Measurements from ENCODE around the gene GDF15. TPM values are rescaled to one million over a fixed set of nuclear protein-coding genes. Genes with fewer than 3 reads are reported as not detected.

GDF15 gene
- total and polyA plus RNA-seq, 11 donors = 0.33 to 5.7 (median 0.93) TPM

DNA sequence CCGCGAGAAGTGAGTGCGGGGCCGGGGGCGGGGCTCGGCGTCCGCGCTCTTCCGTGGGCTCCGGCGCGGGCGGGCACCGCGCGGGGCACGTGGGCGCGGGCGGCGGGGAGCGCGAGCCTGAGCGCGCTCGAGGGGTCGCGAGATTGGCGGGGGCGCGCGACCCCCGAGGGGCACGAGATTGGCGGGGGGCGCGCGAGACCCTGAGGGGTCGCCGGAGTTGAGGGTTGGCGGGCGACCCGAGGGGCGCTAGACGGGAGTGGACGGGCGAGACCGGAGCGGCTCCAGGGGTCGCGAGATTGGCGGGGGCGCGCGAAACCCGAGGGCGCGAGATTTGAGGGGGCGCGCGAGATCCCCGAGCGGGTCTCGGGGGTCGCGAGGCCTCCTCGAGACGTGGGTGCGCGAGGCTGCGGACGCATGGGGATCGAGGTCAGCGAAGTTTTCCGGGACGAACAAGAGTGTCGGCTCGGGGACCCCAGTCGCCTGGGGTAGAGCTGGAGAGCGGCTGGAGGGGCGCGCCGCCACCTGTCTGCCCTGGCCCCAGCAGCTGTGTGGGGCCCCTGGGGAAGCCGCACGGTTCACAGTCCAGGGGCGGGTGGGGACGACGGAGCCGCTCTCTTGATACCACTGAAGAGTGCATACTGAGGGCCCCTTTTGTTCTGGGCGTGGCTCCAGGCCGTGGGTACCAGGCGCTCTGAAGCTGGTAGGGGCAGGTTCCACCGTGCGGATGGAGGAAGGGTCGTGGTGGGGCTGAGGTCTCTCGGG, 33.9 kb downstream of the GDF15 start:
- Histone ChIP-seq H3K36me3 (no peaks in the 10 kb centered on the region), H3K4me3 (peak overlapping the region; percentile 52 to 99 (median 80)), H3K27me3 (peaks cover 0 to 22% (median 0%) of the 10 kb centered on the region in 9 donors), H3K9me3 (no peaks in the 10 kb centered on the region), H3K4me1 (peaks cover 8 to 90% (median 64%) of the 10 kb centered on the region in 12 donors), H3K27ac (peak overlapping the region; percentile 86 to 100 (median 95))
- no peak for ATAC-seq
- intact Hi-C loops (cut with DNase I) = loop anchor here in 3 of 10 donors (5.0 to 10.0 kb wide), 5 partner anchors 135 to 405 kb away; partner anchors contain the start of genes JUND (in 1 of the 3) and RAB3A (in 1 of the 3)
- 2 to 5% (median 4%) methylated on average over 51 to 97 of the region's 97 CpGs for WGBS, 4 donors
- TF ChIP-seq, protein P1, sequence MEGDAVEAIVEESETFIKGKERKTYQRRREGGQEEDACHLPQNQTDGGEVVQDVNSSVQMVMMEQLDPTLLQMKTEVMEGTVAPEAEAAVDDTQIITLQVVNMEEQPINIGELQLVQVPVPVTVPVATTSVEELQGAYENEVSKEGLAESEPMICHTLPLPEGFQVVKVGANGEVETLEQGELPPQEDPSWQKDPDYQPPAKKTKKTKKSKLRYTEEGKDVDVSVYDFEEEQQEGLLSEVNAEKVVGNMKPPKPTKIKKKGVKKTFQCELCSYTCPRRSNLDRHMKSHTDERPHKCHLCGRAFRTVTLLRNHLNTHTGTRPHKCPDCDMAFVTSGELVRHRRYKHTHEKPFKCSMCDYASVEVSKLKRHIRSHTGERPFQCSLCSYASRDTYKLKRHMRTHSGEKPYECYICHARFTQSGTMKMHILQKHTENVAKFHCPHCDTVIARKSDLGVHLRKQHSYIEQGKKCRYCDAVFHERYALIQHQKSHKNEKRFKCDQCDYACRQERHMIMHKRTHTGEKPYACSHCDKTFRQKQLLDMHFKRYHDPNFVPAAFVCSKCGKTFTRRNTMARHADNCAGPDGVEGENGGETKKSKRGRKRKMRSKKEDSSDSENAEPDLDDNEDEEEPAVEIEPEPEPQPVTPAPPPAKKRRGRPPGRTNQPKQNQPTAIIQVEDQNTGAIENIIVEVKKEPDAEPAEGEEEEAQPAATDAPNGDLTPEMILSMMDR (IDR thresholded peaks at IDR 0.05) = no peak
- no peak for TF ChIP-seq POLR2A (IDR thresholded peaks at IDR 0.05)
- peak in 4 of 5 donors; percentile 39 to 66 (median 47) for DNase-seq

DNA sequence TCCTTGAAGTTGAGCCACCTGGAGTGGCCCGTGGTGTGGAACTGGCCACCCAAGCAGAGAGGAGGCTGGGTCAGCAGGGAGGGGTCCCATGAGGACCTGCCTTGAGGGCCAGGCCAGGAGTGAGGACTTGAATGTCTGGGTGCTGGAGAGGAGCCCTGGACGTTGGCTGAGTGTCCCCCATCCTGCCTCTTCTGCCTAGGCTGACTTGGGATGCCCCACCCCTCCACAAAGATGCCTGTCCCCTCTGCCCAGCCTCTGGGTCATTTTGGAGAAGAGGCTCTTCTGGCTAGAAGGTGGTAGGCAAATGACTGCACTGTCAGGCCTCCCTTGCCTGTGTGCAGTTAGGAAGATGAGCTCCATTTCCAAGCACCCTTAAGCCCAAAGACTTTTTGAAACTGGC, 35.0 kb downstream of the GDF15 start:
- H3K27me3 ChIP-seq = peaks cover 0 to 22% (median 0%) of the 10 kb centered on the region in 9 donors
- WGBS, 4 donors = 35 to 66% (median 54%) methylated on average over 2 of the region's 2 CpGs
- TF ChIP-seq, protein P1 (IDR thresholded peaks at IDR 0.05) = no peak
- no peak for TF ChIP-seq POLR2A (IDR thresholded peaks at IDR 0.05)
- peak overlapping the region in 9 of 12 donors; percentile 69 to 92 (median 81) for H3K4me3 ChIP-seq
- H3K27ac ChIP-seq = peak overlapping the region in 8 of 12 donors; percentile 94 to 100 (median 98)
- H3K4me1 ChIP-seq = peaks cover 10 to 92% (median 66%) of the 10 kb centered on the region in 12 donors
- H3K36me3 ChIP-seq = no peaks in the 10 kb centered on the region
- H3K9me3 ChIP-seq = no peaks in the 10 kb centered on the region
- intact Hi-C loops (cut with DNase I) = no loop called here
- ATAC-seq (no peak), DNase-seq (peak in 1 of 5 donors; percentile 24)

DNA sequence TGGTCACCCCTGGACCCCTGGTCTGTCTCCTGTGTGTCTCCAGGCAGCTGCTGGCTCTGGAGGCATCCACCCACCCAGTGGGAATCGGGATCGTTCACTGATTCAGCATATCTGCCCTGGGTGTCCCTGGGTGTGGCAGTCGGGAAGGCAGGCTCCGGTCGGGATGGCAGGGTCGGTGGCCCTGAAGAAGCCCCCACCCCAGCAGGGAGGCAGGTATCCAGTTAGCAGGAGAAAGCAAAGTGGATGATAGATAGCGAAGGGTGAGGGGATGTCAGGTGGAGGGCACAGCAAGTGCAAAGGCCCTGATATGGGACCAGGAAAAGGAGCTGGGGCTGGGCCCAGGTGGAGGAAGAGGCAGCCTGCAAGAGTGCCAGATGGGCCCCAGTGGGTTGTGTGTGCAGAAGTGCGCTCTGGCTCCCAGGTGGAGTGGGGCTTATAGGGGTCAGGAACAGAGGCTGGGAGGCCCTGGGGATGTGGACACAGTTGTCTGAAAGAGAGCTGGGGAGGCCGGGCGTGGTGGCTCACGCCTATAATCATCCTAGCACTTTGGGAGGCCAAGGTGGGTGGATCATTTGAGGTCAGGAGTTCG, 35.5 kb downstream of the GDF15 start:
- intact Hi-C loops (cut with DNase I) = no loop called here
- DNase-seq (peak in 1 of 5 donors; percentile 26), ATAC-seq (no peak)
- peak overlapping the region in 6 of 12 donors; percentile 23 to 99 (median 96) for H3K27ac ChIP-seq
- WGBS, 4 donors = 77 to 85% (median 81%) methylated on average over 10 to 12 of the region's 12 CpGs
- peaks cover 9 to 92% (median 66%) of the 10 kb centered on the region in 12 donors for H3K4me1 ChIP-seq
- H3K9me3 ChIP-seq = no peaks in the 10 kb centered on the region
- H3K36me3 ChIP-seq = no peaks in the 10 kb centered on the region
- H3K27me3 ChIP-seq = peaks cover 0 to 18% (median 0%) of the 10 kb centered on the region in 9 donors
- H3K4me3 ChIP-seq = peak overlapping the region in 5 of 12 donors; percentile 75 to 92 (median 86)
- TF ChIP-seq, protein P1 (IDR thresholded peaks at IDR 0.05) = no peak
- TF ChIP-seq POLR2A (IDR thresholded peaks at IDR 0.05) = no peak

Measured in heart left ventricle (tissue), 16 donors.